NB4 (cell line): ENCODE data around the gene ATXN2.
A peak's percentile ranks its signal among the peaks of the same experiment; 100 is the strongest.
"Not testable (repeated sequence)": the region's sequence is repeated elsewhere in the genome, so short reads cannot be mapped to it uniquely, and the experiment has no call there.

Source experiments
- DNase-seq: peaks from one replicate; pipeline ENCODE4 v3.0.0; 2010; ENCODE audit warnings: low read depth
- H3K4me3 ChIP-seq: one replicate; pipeline ENCODE4 v1.5.1; 2011; ENCODE audit warnings: mild to moderate bottlenecking, low read depth, low read length, moderate library complexity
- MYC ChIP-seq: IDR thresholded peaks from 2 replicates; pipeline ENCODE4 v1.6.1; 2011; ENCODE audit warnings: low read depth, low read length
- POLR2A ChIP-seq: IDR thresholded peaks from 2 replicates; pipeline ENCODE4 v1.6.1; 2011; ENCODE audit warnings: mild to moderate bottlenecking; ENCODE audit not compliant: insufficient read length; ENCODE audit errors: extremely low read depth
- TF ChIP-seq, protein P1 (sequence below): IDR thresholded peaks from one replicate; pipeline ENCODE4 v1.5.1; 2012; ENCODE audit warnings: low read depth, low read length
- TF ChIP-seq, protein P2 (sequence below): IDR thresholded peaks from 2 replicates; pipeline ENCODE4 v1.6.1; 2011; ENCODE audit warnings: low read depth, low read length

ATXN2 gene

DNA sequence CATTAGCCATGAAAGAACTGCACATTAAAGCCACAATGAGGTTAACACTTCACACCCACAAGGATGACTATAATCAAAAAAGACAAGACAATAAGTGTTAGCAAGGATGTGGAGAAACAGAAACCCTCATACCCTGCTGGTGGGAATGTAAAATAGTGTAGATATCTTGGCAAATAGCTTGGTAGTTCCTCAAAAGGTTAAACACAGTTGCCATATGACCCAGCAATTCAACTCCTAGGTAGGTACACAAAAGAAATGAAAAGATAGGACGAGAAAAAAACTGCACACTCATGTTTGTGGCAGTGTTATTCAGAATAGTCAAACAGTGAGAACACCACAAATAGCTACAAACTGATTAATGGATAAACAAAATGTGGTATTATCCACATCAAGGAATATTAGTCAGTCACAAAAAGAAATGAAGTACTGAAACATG lies 93.5 kb downstream of the ATXN2 start:
- no peak overlapping the region for H3K4me3 ChIP-seq
- no peak for TF ChIP-seq MYC
- TF ChIP-seq, protein P1, sequence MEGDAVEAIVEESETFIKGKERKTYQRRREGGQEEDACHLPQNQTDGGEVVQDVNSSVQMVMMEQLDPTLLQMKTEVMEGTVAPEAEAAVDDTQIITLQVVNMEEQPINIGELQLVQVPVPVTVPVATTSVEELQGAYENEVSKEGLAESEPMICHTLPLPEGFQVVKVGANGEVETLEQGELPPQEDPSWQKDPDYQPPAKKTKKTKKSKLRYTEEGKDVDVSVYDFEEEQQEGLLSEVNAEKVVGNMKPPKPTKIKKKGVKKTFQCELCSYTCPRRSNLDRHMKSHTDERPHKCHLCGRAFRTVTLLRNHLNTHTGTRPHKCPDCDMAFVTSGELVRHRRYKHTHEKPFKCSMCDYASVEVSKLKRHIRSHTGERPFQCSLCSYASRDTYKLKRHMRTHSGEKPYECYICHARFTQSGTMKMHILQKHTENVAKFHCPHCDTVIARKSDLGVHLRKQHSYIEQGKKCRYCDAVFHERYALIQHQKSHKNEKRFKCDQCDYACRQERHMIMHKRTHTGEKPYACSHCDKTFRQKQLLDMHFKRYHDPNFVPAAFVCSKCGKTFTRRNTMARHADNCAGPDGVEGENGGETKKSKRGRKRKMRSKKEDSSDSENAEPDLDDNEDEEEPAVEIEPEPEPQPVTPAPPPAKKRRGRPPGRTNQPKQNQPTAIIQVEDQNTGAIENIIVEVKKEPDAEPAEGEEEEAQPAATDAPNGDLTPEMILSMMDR = no peak
- TF ChIP-seq POLR2A = no peak
- TF ChIP-seq, protein P2, sequence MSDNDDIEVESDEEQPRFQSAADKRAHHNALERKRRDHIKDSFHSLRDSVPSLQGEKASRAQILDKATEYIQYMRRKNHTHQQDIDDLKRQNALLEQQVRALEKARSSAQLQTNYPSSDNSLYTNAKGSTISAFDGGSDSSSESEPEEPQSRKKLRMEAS = no peak
- DNase-seq = peak; percentile 19

DNA sequence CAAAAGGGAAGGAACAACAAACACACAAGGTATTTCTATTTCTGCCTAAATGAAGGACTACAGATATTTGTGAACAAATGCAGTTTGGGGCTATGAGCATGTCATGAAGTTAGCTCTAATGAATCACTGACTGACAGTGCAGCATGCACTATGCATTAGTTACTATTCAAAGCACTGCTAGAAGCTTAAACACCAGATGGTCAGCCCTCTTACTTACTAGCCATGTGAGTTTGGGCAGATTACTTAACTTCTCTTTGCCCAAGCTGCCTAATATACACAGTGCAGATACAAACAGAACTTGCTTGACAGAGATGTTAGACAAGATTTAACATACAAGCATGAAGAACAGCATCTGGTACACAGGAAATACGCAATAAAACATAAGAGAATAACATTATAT lies 96.0 kb downstream of the ATXN2 start:
- no peak for DNase-seq
- H3K4me3 ChIP-seq = no peak overlapping the region
- TF ChIP-seq POLR2A (no peak), MYC (no peak)
- TF ChIP-seq, protein P1 = no peak
- TF ChIP-seq, protein P2 = no peak

GRCh38 chr12:111494676-111495075 lies 104.4 kb downstream of the ATXN2 start:
- TF ChIP-seq, protein P1 = no peak
- TF ChIP-seq, protein P2 = no peak
- TF ChIP-seq POLR2A = no peak
- no peak for TF ChIP-seq MYC
- DNase-seq = no peak
- no peak overlapping the region for H3K4me3 ChIP-seq

- DNase-seq, H3K4me3 ChIP-seq: not testable (repeated sequence)
Measured at GRCh38 chr12:111492979-111493378, 106.1 kb downstream of the ATXN2 start.

DNA sequence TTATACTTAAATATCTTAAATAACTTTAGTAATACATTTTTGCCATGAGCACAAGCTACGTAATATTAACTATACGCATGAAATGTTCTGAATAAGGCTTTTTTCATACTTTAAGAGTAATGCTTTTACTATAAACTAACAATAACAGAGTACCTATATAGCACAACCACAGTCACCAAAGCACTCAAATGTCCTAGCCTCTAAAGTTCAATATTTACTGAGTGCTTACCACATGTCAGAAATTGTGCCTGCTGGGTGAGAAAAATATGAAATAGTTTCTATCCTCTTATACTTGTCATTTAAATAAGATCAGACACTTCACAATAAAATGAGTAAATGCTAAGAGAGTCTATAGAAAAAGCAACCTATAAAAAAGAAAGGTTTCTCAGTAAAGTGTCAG lies 110.3 kb downstream of the ATXN2 start:
- no peak for DNase-seq
- TF ChIP-seq POLR2A = no peak
- TF ChIP-seq, protein P2 = no peak
- no peak for TF ChIP-seq MYC
- TF ChIP-seq, protein P1 = no peak
- H3K4me3 ChIP-seq = no peak overlapping the region

- TF ChIP-seq MYC = no peak
- TF ChIP-seq, protein P2 = no peak
- TF ChIP-seq POLR2A = no peak
- TF ChIP-seq, protein P1 = no peak
- H3K4me3 ChIP-seq = no peak overlapping the region
- DNase-seq = no peak
Measured at GRCh38 chr12:111488271-111488670, 110.8 kb downstream of the ATXN2 start.
